GM21367 (cell line): ENCODE measurements around the gene LTBR.
"Not testable (repeated sequence)": the region's sequence is repeated elsewhere in the genome, so short reads cannot be mapped to it uniquely, and the experiment has no call there.

Experiments used
- ATAC-seq: cut with Tn5 transposase; IDR thresholded peaks from one replicate; pipeline ENCODE4 v1.9.1; 2021; ENCODE audit not compliant: unreplicated experiment

Gene LTBR

DNA sequence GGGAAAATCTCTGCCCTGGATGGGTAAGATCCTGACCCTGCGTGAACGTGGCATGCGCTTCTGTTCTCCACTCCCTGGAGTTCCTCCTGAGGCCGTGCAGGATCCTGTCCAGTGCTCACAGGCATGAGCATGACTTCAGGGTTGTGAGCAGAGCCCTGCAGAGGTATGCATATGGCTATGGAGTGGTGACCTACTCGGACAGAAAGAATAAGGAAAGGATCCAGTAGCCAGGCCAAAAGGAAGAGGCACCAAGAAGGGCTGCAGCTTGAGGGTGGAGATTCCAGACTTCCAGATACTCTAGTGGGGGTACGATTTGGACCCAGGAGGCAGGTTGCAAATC, 40.0 kb downstream of the LTBR start:
- no peak for ATAC-seq

DNA sequence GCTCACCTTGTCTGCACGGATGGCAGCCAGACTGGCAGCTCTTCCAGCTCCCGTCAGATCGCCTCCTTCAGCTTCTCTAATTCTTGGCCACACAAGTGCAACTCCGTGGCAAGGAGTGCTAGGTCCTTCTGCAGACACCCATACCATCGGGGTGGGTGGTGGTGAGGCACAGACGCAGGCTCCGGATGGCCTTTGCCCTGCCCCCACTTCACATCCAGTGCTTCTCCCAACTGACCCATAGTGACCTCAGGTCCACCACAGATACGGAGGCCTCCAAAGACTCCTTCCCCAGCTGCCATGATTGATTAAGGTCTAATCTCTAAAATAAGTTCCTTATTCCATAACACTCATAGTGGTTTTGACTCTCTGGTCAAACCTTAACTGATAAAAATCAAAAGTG, 40.9 kb downstream of the LTBR start:
- ATAC-seq = no peak

DNA sequence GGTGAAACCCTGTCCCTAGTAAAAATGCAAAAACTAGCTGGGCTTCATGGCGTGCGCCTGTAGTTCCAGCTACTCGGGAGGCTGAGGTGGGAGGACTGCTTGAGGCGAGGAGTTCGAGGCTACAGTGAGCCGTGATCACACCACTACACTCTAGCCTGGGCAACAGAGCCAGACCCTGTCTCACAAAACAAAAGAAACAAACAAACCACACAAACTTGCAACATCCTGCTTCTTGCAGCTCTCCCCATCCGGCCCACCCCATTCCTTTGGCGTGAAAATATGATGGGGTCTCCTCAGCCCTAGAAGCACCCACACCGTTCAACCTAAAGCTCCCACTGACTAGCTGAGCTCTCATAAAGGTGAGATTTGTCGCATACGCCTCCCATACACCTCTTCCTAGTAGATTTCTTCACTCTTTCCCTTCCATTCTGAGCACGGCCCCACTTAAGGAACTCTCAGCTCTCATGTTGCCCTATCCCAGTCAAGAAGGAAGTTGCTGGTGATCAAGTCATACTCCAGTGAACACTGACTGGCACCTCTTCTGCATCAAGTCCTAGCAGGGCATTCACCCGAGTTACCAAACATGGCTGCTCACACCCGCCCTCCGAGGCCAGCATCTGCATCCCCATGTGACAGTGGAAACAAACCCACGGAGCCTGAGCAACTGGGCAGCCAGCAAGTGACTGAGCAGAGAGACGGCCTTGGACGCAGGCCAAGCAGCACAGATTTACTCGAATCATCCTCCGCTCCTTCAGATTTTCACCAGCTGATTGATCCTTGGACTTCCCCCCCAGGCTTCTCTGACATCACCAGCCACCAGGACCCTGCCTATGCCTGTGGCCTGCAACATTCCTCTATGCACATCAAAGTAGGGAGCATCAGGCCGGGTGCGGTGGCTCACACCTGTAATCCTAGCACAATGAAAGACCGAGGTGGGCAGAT, 41.9 kb downstream of the LTBR start:
- ATAC-seq = no peak

DNA sequence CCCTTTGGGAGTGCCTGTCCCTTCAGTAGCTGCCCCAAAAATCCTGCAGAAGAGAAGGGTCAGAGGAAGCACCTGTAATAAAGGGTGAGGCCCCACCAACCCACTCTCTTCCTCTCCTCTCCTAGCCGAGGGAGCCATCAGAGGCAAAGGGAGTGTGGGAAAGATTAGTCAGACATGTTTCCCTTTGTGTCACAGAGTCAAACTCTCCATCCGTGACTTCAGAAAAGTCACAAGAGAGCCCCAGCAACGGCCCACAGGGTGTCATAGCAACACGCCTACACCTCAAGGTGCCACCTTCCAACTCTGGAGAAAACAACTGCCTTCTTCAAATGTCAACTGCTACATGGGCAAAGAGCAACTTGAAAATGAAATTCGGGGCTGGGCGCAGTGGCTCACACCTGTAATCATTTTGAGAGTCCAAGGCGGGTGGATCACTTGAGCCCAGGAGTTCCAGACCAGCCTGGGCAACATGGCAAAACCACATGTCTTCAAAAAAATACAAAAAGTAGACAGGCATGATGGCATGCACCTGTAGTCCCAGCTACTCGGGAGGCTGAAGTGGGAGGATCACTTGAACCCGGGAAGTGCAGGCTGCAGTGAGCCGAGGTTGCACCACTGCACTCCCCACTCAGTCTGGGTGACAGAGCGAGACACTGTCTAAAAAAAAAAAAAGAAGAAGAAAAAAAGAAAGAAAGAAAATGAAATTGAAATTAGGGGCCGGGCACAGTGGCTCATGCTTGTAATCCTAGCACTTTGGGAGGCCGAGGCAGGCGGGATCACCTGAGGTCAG, 43.1 kb downstream of the LTBR start:
- ATAC-seq = peak; percentile 54

DNA sequence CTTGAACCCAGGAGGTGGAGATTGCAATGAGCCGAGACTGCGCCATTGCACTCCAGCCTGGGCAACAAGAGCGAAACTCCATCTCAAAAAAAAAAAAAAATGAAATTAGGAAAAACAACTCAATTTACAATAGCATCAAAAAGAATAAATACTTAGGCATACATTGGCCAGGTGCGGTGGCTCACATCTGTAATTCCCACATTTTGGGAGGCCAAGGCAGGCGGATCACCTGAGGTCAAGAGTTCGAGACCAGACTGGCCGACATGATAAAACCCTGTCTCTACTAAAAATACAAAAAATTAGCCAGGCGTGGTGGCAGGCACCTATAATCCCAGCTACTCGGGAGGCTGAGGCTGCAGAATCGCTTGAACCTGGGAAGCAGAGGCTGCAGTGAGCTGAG, 43.8 kb downstream of the LTBR start:
- not testable (repeated sequence) for ATAC-seq

DNA sequence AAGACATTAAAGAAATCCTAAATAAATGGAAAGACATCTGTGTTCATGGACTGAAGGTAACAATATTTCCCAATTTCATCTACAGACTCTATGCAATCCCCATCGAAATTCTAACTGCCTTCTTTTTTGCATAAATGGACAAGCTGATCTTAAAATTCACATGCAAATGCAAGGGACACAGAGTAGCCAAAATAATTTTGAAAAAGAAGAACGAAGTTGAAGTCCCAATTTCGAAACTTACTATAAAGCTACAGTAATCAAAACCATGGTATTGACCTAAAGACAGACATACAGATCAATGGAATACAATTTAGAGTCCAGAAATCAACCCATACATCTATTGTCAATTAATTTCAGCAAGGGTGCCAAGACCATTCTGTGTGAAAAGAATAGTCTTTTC, 44.4 kb downstream of the LTBR start:
- ATAC-seq = no peak

DNA sequence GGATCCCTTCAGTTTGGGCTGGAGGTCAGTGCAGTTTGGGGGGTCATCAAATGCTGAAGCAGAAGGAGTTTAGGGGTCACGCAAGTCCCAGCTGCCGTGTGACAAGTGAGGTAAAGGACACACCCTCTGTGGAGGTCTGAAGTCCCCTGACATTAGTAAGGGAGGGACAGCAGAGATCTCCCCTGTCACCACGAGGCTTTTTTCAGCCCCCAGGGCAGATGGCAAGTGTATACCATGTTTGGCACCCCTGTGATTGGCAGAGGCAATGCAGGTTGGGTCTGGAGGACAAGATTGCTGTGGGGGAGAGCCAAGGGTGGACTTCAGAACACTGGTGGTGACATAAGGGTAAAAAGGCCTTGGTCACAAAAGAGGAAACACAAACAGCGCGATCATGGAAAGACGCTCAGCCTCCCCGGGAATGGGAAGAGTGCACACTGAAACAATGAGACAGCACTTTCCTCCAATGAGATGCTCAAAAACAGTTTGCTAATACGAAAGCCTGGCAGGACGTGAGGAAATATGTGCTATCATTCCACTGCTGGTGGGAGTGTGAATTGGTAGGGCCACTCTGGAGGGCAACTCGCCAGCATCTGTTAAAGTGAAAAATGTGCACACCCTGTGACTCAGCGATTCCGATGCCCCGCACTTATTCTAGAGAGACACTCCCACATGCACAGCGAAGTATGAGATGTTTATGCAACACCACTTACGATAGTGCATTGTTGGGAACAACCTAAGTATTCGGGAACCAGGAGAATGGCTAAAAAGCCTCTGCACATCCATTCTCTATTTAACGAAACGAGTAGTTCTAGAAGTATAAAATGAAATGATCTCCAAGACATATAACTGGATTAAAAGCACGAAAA, 46.4 kb downstream of the LTBR start:
- no peak for ATAC-seq

DNA sequence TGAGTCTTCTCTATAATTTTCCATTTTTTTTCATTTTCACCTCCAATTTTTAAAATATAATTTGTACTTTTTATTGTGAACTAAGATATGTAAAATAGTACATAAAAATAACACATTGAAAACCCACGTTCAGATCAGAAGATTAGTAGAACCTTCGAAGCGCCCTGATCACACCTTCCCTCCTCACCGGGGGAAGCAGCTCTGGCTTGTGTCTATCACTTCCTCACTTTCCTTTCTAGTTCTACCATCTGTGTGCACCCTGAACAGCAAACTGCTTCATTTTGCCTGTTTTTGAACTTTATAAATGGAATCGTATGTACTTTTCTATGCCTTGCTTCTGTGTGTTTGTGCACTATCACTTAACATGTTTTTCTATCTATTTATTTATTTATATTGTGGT, 49.0 kb downstream of the LTBR start:
- ATAC-seq = no peak

DNA sequence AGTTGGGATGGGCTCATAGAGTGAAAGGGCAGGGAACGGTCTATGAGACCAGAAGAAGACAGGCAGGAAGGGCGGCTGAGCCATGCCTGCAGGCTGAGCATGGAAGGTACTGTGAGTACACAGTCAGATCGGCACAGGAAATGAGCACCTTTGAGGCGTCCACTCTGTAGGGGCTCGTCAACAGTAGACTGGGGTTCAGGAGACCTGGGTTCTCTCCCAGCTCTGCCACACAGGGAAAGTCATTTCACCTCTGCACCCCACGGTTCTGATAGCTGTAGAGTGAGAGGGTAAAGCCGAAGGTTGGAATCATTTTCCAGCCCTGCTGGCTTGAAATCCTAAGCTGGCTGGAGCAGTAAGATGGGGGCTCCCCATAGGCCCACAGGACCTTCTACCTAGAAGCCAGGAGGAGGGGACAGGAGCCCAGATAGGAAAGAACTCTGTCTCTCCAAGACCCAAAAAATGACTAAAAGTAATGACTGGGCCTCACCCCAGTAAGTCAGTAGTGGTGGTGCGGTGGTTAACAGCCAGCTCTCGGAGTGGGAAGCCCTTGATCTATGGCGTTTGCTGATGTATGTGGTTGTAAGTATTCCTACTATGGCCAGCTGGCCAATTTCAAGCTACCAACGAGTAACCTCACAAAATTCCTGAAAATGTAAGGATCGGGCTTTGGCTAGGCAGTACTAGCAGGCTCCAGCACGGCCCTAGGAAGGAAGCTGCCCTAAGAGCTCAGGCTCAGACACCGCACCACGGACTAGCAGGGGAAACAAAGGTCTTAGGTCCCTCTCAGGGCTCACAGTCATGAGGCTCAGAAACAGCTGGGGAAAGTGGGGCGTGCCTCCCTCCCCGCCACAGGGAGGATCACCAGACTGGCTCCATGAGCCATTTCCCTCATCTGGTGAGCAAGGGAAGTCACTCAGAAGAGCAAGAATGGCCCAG, 50.5 kb downstream of the LTBR start:
- no peak for ATAC-seq

DNA sequence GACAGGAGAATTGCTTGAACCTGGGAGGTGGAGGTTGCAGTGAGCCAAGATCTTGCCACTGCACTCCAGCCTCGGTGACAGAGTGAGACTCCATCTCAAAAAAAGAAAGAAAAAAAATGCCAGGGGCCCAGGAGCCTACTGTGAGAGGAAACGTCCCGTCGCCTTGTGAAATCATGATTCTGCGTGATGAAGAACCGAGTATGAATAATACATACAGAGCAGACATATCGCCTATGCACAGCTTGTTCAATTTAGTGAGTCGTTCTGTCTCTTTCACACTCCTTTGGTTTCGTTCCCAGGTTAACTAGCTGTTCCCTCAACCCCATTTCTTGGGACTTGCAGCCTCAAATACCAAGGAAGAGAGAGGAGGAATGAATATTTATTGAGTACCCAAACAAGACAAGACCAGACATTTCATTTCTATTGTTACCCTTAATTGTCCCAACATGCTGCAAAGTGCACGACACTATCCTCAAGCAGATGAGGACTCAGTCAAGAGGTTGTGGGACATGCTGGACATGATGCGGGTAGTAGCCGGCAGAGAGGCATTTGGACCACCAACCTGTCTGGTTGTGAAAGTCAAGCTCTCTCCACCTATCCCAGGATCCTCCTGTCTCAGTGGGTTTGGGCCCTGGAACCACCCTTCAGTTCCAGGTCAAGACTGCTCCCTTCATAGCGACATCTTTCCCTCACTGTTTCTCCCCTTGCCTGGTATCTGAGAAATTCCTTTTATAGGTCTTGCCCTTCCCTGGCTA, 52.2 kb downstream of the LTBR start:
- ATAC-seq = no peak

DNA sequence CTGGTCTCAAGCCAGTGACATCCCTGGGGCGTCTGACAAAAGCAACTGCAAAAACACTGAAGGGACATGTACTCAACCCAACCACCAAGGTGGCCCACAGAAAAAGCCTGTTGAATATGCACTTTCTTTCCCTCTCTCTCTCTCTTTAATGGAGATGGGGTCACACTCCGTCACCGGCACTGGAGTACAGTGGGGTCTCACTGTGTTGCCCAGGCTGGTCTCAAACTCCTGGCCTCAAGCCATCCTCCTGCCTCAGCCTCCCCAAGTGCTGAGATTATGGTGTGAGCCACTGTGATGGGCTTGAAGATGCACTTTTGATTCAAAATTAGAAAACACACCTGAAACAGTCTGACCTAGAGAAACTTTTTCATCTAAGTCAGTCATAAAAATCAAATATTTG, 53.6 kb downstream of the LTBR start:
- no peak for ATAC-seq

DNA sequence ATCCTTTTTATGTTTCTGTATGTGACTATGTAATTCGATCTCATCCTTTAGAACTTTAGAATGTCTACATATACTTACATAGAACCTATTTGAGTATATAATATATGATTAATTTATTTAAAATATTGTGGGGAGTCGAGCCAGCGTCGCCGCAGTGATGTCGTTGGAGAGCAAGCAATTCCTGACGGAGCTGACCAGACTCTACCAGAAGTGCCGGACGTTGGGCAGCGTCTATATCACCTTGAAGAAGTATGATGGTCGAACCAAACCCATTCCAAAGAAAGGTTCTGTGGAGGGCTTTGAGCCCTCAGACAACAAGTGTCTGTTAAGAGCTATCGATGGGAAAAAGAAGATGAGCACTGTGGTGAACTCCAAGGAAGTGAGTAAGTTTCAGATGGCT, 54.4 kb downstream of the LTBR start:
- no peak for ATAC-seq

DNA sequence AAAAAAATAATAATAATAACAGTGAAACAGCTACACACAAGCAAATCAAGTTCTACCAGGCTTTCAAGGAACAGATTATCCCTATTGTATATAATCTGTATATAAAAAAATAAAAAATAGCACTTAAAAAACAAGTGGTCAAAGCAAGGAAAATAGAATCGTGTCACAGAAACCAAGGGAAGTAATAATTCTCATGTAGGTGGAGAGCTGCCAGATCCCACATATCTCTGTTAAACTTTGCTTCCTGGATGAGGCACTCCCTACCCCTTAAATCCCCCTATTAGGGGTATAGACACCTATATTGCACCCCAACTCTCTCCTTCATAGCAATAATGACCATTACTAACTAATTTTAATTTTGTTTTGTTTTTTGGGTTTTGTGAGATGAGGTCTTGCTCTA, 56.4 kb downstream of the LTBR start:
- no peak for ATAC-seq
